ENCODE data around the gene TP53RK. TPM values are rescaled to one million over a fixed set of nuclear protein-coding genes. Genes with fewer than 3 reads are reported as not detected.

TP53RK gene
- polyA plus RNA-seq, 3 donors from 2014 or later = 17.5 to 23.9 (median 18.4) TPM

DNA sequence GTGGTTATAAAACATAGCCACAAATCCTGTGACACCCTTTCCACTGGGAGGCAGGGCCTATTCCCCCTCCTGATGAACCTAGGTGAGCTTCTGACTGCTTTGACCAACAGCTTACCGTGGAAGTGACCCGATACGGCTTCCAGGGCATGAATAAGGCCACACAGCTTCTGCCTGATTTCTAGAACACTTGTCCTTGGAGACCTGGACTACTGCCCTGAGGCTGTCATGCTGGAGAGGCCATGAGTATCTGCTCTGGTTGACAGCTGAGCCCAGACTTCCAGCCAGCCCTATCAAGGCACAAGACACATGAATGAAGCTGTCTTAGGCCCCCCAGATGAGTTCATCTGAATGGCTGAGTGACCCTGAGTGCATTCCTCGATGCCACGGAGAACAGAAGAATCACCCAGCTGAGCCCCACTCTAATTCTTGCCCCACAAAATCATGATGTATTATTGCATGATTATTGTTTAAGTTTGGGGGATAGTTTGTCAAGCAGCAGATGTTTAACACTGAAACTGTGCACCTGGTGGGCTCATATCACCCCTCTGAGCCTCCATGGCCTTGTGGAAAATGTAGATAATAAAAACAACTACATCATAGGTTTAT is 16.6 kb downstream of the TP53RK start:
- Mint-ChIP-seq H3K4me1 (no peaks in the 10 kb centered on the region), H3K27me3 (ENCODE audit: low read depth in 3 of 3) (peaks cover 0 to 2% (median 0%) of the 10 kb centered on the region in 3 donors), H3K4me3 (no peak overlapping the region), H3K27ac (no peak overlapping the region), H3K9me3 (peaks cover 0 to 4% (median 0%) of the 10 kb centered on the region in 6 donors), H3K36me3 (peaks cover 0 to 13% (median 4%) of the 10 kb centered on the region in 3 donors)
- DNase-seq = no peak

DNA sequence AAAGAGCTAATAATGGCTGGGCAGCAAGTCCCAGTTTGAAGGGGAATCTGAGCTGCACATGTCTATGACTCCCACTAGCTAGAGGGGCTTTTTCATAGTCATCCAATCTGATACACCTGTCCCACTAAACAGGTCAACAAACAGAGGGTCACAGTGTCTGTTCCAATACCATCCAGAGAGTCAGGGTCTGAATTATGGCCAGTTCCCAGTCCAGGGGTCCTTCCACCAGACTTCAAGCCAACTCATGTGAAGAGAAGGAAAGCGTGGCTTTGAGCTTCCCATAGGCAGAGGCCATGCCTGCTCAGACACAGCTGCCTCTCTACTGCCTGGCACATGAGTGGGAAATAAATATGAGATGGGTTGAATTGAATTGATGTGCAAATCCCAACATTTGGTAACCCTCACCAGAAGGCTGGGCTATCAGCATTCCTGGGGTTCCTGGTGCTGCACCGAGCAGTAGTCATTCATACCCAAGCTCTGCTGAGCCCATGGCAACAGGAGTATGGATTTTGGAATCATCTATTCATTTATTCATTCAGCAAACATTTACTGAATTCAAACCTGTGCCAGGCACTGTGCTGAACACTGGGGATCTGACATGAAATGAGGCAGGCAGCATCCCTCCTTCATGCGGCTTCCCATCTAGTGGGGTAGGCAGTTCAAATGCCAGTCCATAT is 17.2 kb downstream of the TP53RK start:
- DNase-seq = no peak
- no peak overlapping the region for H3K27ac Mint-ChIP-seq
- H3K4me3 Mint-ChIP-seq = no peak overlapping the region
- H3K4me1 Mint-ChIP-seq = no peaks in the 10 kb centered on the region
- H3K9me3 Mint-ChIP-seq = peaks cover 0 to 4% (median 0%) of the 10 kb centered on the region in 6 donors
- H3K27me3 Mint-ChIP-seq (ENCODE audit: low read depth in 3 of 3) = peaks cover 0 to 2% (median 0%) of the 10 kb centered on the region in 3 donors
- H3K36me3 Mint-ChIP-seq = peaks cover 0 to 17% (median 4%) of the 10 kb centered on the region in 3 donors

DNA sequence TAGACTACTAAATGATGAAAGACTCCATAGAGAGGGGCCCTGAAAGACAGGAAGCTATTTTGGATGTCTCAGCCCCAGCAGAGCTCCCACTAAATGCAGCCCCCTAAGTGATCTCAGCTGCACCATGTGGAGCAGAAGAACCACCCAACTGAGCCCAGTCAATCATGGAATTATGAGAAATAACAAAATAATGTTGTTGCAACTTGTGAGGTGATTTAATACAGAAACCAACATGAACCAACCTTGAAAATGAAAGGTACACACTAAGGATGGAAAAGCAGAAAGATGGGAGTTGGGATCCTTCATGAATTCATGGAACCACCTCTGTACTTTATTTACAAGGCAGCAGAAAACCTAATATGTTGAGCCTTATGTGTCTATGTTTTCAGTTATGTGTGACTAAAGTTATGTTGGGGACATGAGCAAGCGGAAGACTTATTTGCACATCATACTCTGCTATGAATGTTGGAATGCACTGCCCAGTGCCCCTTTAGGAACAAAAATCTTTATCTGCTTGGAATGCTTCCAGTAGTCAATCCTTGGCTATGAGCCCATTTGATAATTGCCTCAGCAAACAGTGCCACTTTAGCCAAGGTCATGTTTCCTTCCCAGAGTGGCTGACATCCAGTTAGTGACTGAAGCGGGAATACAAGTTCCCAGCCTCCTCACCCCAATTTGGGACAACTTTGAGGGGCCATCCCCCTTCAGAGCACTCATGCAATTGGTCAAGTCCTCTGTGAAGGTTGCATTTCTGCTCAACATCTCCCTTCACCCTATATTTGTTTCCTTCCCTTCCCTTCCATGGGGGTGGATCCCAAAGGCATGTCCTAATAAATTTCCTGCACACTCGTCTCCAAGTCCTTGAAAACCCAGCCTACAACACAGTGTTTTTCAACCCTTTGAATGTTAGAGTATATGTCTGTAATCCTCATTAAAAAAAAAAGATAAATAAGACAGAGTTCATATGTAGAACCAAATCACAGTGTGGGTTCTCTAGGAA is 18.4 kb downstream of the TP53RK start:
- H3K4me1 Mint-ChIP-seq = no peaks in the 10 kb centered on the region
- no peak overlapping the region for H3K4me3 Mint-ChIP-seq
- H3K27ac Mint-ChIP-seq = no peak overlapping the region
- peaks cover 0 to 2% (median 0%) of the 10 kb centered on the region in 3 donors for H3K27me3 Mint-ChIP-seq (ENCODE audit: low read depth in 3 of 3)
- H3K9me3 Mint-ChIP-seq = peaks cover 0 to 4% (median 0%) of the 10 kb centered on the region in 6 donors
- no peak for DNase-seq
- peaks cover 2 to 17% (median 4%) of the 10 kb centered on the region in 3 donors for H3K36me3 Mint-ChIP-seq

DNA sequence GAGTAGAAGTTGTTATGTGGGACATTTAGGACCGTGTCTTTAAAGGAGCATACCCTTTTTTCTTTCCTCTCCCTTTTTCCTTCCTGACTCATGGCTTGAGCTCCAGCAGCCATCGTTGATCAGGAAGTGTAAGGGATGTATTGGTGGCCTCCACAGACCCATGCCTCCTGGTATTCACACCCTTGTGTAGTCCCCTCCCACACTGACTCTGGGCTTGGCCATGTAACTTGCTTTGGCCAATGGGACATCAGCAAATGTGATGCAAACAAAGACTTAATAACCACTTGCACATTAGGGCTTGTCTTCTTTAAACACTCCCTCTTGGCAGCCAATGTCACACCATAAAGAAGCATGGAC is 19.0 kb downstream of the TP53RK start:
- DNase-seq = no peak
- H3K27ac Mint-ChIP-seq = no peak overlapping the region
- no peaks in the 10 kb centered on the region for H3K4me1 Mint-ChIP-seq
- peaks cover 4 to 19% (median 4%) of the 10 kb centered on the region in 3 donors for H3K36me3 Mint-ChIP-seq
- H3K27me3 Mint-ChIP-seq (ENCODE audit: low read depth in 3 of 3) = peaks cover 0 to 2% (median 0%) of the 10 kb centered on the region in 3 donors
- peaks cover 0 to 4% (median 0%) of the 10 kb centered on the region in 6 donors for H3K9me3 Mint-ChIP-seq
- H3K4me3 Mint-ChIP-seq = no peak overlapping the region

DNA sequence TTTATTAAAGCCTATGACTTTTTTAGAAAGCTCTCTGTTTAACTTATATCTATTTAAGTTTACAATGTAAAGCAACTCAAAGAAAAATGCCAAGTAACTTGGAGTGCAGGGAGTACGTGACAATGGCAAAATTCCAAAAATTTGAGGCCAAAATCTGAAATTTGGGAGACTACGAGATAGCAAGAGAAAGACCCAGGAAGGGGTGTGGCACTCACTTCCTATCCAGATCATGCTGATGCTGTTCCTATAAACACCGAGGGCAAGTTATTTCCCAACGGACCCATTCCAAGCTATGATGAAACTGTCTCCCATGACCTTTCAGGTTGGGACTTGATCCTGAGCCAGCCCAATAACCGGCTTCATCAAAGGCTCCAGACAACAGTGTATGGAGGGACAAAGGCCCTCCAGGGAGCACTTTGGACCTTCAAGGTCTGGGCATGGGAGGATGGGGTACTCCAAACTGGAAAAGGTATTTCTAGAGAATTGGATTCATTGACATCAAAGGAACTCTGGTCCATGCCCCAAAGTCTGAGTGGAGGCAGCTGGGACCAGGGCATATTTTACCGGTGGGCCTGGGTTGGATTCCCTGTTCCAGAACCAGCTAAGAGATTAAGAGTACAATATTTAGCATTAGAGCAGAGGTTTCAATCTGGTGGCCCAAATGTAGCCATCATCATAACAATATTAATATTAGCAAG is 22.3 kb downstream of the TP53RK start:
- no peak for DNase-seq
- Mint-ChIP-seq H3K9me3 (peaks cover 0 to 4% (median 0%) of the 10 kb centered on the region in 6 donors), H3K4me1 (no peaks in the 10 kb centered on the region), H3K27ac (no peak overlapping the region), H3K36me3 (peaks cover 4 to 16% (median 8%) of the 10 kb centered on the region in 3 donors), H3K4me3 (no peak overlapping the region), H3K27me3 (ENCODE audit: low read depth in 3 of 3) (peaks cover 0 to 2% (median 0%) of the 10 kb centered on the region in 3 donors)

DNA sequence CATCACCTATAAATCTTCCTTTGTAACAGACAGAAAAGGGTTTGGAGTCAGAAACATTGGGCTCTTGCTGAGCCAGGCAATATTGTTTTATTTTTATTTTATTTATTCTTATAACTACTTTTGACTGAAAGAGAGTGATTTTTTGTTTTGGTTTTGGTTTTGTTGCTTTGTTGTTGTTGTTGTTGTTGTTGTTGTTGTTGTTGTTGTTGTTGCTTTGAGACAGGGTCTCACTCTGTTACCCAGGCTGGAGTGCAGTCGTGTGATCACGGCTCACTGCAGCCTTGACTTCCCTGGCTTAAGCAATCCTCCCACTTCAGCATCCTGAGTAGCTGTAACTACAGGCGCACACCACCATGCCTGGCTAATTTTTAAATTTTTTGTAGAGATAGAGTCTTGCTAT is 22.9 kb downstream of the TP53RK start:
- DNase-seq = no peak
- H3K27ac Mint-ChIP-seq = no peak overlapping the region
- peaks cover 0 to 4% (median 0%) of the 10 kb centered on the region in 6 donors for H3K9me3 Mint-ChIP-seq
- peaks cover 2 to 16% (median 8%) of the 10 kb centered on the region in 3 donors for H3K36me3 Mint-ChIP-seq
- no peak overlapping the region for H3K4me3 Mint-ChIP-seq
- H3K4me1 Mint-ChIP-seq = no peaks in the 10 kb centered on the region
- peaks cover 0 to 1% (median 0%) of the 10 kb centered on the region in 3 donors for H3K27me3 Mint-ChIP-seq (ENCODE audit: low read depth in 3 of 3)

DNA sequence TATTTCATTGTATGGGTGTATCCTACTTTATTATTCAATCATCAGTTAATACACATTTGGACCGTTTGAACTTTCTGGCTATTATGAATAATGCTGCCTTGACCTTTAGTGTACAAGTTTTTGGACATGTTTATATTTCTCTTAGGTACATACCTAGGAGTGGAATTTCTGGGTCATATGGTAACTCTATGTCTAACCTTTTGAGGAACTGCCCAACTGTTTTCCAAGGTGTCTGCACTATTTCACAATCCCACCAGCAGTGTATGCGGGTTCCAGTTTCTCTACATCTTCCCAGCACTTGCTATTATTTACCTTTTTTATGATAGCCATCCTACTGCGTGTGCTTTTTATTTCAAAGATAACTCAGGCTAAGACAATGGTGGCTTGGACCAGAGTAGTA is 23.6 kb downstream of the TP53RK start:
- H3K27me3 Mint-ChIP-seq (ENCODE audit: low read depth in 3 of 3) = no peaks in the 10 kb centered on the region
- peaks cover 0 to 16% (median 10%) of the 10 kb centered on the region in 3 donors for H3K36me3 Mint-ChIP-seq
- H3K4me1 Mint-ChIP-seq = no peaks in the 10 kb centered on the region
- H3K4me3 Mint-ChIP-seq = no peak overlapping the region
- peaks cover 0 to 2% (median 0%) of the 10 kb centered on the region in 6 donors for H3K9me3 Mint-ChIP-seq
- DNase-seq = no peak
- no peak overlapping the region for H3K27ac Mint-ChIP-seq

DNA sequence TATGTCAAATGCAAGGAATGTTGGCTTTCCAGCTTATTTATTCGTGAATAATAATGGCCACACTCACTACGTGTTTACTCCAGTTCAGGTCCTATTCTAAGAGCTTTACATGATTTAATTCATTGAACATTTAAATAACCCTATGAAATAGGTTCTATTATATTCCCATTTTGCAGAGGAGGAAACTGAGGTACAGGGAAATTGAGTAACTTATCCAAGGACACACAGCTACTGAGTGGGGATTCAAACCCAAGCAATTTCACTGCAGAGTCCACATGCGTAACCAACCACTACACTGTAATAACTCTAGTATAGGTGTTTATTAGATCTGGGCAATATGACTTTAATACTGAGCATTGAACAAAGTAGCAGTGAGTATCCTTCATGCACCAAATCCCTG is 25.7 kb downstream of the TP53RK start:
- H3K27me3 Mint-ChIP-seq (ENCODE audit: low read depth in 3 of 3) = no peaks in the 10 kb centered on the region
- H3K9me3 Mint-ChIP-seq = no peaks in the 10 kb centered on the region
- no peaks in the 10 kb centered on the region for H3K4me1 Mint-ChIP-seq

DNA sequence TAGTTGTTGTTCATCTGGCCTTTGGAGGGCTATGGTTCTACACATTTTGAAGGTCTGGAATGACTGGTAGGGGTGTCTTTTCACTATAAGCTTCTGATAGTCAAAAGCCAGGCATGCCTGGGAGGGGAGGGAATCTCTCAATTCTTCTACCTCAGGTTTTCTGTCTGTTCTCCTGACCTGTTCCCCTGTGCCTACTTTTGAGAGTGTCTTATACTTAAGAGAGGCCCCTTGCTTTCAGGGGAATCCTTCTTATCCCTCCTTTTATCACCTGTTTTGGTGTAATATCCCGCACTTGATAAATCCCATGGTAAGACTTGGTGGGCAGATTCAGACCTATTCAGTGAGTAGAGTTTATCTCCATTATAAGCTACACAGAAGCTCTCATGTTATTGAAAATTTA is 27.6 kb downstream of the TP53RK start:
- Mint-ChIP-seq H3K9me3 (no peaks in the 10 kb centered on the region), H3K27ac (no peak overlapping the region), H3K36me3 (peaks cover 0 to 13% (median 4%) of the 10 kb centered on the region in 3 donors), H3K4me1 (no peaks in the 10 kb centered on the region), H3K27me3 (ENCODE audit: low read depth in 3 of 3) (no peaks in the 10 kb centered on the region), H3K4me3 (no peak overlapping the region)
- DNase-seq = no peak

More for the DNA sequence above, 25.7 kb downstream of the TP53RK start:
- no peak overlapping the region for H3K27ac Mint-ChIP-seq
- DNase-seq = no peak
- H3K36me3 Mint-ChIP-seq = peaks cover 0 to 13% (median 9%) of the 10 kb centered on the region in 3 donors
- H3K4me3 Mint-ChIP-seq = no peak overlapping the region

DNA sequence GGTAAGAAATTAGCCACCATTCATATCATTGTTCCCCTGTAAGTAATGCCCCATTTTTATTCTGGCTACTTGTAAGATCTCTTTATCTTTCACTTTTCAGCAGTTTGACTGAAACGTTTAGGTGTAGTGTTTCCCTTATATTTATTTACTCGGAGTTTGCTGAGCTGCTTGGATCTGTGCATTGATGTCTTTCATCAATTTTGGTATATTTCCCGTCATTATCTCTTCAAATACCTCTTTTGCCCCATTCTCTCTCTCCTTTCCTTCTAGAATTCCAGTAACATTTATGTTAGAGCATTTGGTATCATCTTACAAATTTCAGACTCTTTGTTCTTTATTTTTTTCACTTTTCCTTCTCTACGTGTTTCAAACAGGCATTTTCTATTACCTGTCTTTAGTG is 28.8 kb downstream of the TP53RK start:
- H3K27me3 Mint-ChIP-seq (ENCODE audit: low read depth in 3 of 3) = no peaks in the 10 kb centered on the region
- no peak overlapping the region for H3K27ac Mint-ChIP-seq
- H3K4me3 Mint-ChIP-seq = no peak overlapping the region
- no peaks in the 10 kb centered on the region for H3K4me1 Mint-ChIP-seq
- DNase-seq = no peak
- H3K36me3 Mint-ChIP-seq = peaks cover 0 to 10% (median 4%) of the 10 kb centered on the region in 3 donors
- H3K9me3 Mint-ChIP-seq = no peaks in the 10 kb centered on the region

DNA sequence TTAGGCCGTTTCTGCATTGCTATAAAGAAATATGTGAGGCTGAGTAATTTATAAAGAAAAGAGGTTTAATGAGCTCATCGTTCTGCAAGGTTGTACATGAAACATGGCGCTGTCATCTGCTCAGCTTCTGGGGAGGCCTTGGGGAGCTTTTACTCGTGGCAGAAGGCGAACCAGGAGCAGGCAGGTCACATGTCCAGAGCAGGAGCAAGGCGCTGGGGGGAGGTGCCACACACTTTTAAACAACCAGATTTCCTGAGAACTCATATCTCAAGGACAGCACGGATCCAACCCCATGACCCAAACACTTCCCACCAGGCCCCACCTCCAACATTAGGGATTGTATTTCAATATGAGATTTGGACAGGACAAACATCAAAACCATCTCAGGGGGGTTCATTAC is 31.6 kb downstream of the TP53RK start:
- H3K27me3 Mint-ChIP-seq (ENCODE audit: low read depth in 3 of 3) = peaks cover 2 to 6% (median 3%) of the 10 kb centered on the region in 3 donors
- no peaks in the 10 kb centered on the region for H3K4me1 Mint-ChIP-seq
- no peaks in the 10 kb centered on the region for H3K9me3 Mint-ChIP-seq
- no peak overlapping the region for H3K27ac Mint-ChIP-seq
- no peak for DNase-seq
- no peak overlapping the region for H3K4me3 Mint-ChIP-seq
- peaks cover 0 to 5% (median 0%) of the 10 kb centered on the region in 3 donors for H3K36me3 Mint-ChIP-seq

DNA sequence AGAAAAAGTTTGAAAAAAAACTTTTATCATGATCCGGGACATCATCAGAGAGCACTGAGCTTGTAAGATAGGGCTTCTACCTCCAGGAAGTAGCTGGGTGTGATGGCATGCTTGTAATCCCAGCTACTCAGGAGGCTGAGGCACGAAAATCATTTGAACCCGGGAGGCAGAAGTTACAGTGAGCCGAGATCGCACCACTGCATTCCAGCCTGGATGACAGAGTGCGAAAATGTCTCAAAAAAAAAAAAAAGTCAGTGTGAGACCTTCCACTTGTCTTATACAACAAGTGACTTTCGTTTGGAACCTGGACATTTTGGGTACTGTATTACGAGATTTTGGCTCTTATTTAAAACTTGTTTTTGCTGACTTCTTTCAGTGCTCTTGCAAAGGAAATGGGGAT is 32.1 kb downstream of the TP53RK start:
- Mint-ChIP-seq H3K4me1 (no peaks in the 10 kb centered on the region), H3K27me3 (ENCODE audit: low read depth in 3 of 3) (peaks cover 2 to 6% (median 3%) of the 10 kb centered on the region in 3 donors), H3K4me3 (no peak overlapping the region), H3K36me3 (peaks cover 0 to 5% (median 0%) of the 10 kb centered on the region in 3 donors), H3K27ac (no peak overlapping the region), H3K9me3 (no peaks in the 10 kb centered on the region)
- no peak for DNase-seq

DNA sequence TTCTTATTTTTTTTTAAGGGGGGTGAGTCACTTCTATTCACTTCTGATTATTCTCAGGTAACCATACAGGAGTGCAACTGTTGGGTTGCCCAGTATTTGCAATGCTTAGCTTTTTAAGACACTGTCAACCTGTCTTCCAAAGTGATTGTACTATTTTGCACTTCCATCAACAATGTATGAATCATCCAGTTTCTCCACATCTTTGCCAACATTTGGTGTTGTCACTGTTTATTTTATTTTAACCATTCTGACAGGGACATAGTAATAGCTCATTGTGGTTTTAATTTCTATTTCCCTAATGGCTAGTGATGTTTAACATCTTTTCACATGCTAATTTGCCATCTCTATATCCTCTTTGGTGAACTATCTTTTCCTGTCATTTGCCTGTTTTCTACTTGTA is 36.5 kb downstream of the TP53RK start:
- no peak overlapping the region for H3K27ac Mint-ChIP-seq
- H3K27me3 Mint-ChIP-seq (ENCODE audit: low read depth in 3 of 3) = peaks cover 9 to 19% (median 11%) of the 10 kb centered on the region in 3 donors
- no peak overlapping the region for H3K4me3 Mint-ChIP-seq
- DNase-seq = no peak
- H3K9me3 Mint-ChIP-seq = peaks cover 0 to 2% (median 0%) of the 10 kb centered on the region in 6 donors
- H3K36me3 Mint-ChIP-seq = peaks cover 0 to 2% (median 0%) of the 10 kb centered on the region in 3 donors
- no peaks in the 10 kb centered on the region for H3K4me1 Mint-ChIP-seq
